BLaER1 (cell line): ENCODE data around the gene SC5D.

Source experiments
- H3K27ac ChIP-seq: shearing (Covaris generic); formaldehyde crosslinking; 2 replicates; pipeline ENCODE4 v1.8.1; 2022
- H3K27me3 ChIP-seq: shearing (Covaris generic); formaldehyde crosslinking; 2 replicates; pipeline ENCODE4 v1.8.1; 2022
- H3K36me3 ChIP-seq: shearing (Covaris generic); formaldehyde crosslinking; 2 replicates; pipeline ENCODE4 v1.8.1; 2022
- H3K4me1 ChIP-seq: shearing (Covaris generic); formaldehyde crosslinking; 2 replicates; pipeline ENCODE4 v1.8.1; 2022
- H3K4me2 ChIP-seq: shearing (Covaris generic); formaldehyde crosslinking; 2 replicates; pipeline ENCODE4 v1.8.1; 2022
- H3K4me3 ChIP-seq: shearing (Covaris generic); formaldehyde crosslinking; 2 replicates; pipeline ENCODE4 v1.8.1; 2022
- H3K9ac ChIP-seq: shearing (Covaris generic); formaldehyde crosslinking; 2 replicates; pipeline ENCODE4 v1.8.1; 2022
- H3K9me3 ChIP-seq: shearing (Covaris generic); formaldehyde crosslinking; 2 replicates; pipeline ENCODE4 v1.8.1; 2022
- H4K20me1 ChIP-seq: shearing (Covaris generic); formaldehyde crosslinking; 2 replicates; pipeline ENCODE4 v1.8.1; 2022
- Cebpa-rat ChIP-seq: shearing (Covaris generic); IDR thresholded peaks from 2 replicates; pipeline ENCODE4 v1.8.1; 2022

SC5D gene

DNA sequence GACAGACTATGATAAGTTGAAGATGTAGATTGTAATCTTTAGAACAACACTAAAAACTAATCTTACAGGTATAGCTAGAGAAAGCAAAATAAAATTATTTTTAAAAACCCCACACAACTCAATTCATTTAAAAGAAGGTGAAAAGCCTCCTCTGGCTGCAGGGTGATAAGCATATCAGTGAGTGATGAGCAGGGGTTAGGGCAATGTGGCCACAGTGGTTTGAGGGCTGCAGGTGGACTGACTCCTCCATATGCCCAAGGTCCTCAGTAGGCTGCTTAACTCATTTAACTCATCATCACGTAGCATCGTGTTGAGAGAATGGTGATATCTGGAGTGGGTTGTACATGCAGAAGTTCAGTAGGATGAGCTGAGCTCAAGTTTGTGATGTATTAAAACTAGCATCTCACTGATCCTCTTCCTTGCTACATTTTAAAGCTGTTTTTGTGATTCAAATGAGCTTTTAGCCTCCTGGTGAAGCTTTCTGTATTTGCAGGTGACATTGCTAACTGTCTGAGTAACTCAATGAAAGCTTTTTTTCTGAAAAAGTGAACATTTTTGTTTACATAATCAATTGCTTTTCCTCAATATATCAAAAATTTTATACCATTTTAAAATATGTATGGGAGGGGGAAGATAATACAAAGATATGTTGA lies 37.0 kb upstream of the SC5D start:
- Histone ChIP-seq H3K9me3 (no peaks in the 10 kb centered on the region), H3K9ac (no peak overlapping the region), H3K4me3 (no peak overlapping the region), H3K27me3 (no peaks in the 10 kb centered on the region), H3K4me2 (no peak overlapping the region), H3K36me3 (no peaks in the 10 kb centered on the region), H4K20me1 (no peaks in the 10 kb centered on the region), H3K27ac (no peak overlapping the region), H3K4me1 (no peaks in the 10 kb centered on the region)
- TF ChIP-seq Cebpa-rat: no peak

DNA sequence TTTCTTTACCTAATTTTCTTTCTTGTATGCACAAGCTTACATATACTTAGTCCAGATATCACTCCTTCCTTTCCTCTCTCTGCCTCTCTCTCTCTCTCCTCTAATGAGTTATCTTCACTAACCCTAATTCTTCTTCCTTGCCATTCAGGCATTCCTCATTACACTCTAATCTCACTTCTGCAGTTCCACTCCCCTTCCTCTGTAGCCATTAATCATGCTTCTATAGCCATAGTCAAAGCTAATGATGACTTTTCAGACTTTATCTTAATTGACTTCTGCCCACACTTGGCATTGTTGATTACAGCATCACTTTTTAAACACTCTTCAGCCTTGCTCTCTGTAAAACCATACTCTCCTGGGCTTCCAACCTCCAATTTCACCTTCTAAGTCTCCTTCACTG lies 35.3 kb upstream of the SC5D start:
- Histone ChIP-seq H3K4me1 (no peaks in the 10 kb centered on the region), H3K4me2 (no peak overlapping the region), H4K20me1 (no peaks in the 10 kb centered on the region), H3K9ac (no peak overlapping the region), H3K27me3 (no peaks in the 10 kb centered on the region), H3K9me3 (0 out of 2 replicates have a peak, but pooled peaks cover under 1% of the 10 kb centered on the region), H3K27ac (no peak overlapping the region), H3K4me3 (no peak overlapping the region), H3K36me3 (no peaks in the 10 kb centered on the region)
- no peak for TF ChIP-seq Cebpa-rat

DNA sequence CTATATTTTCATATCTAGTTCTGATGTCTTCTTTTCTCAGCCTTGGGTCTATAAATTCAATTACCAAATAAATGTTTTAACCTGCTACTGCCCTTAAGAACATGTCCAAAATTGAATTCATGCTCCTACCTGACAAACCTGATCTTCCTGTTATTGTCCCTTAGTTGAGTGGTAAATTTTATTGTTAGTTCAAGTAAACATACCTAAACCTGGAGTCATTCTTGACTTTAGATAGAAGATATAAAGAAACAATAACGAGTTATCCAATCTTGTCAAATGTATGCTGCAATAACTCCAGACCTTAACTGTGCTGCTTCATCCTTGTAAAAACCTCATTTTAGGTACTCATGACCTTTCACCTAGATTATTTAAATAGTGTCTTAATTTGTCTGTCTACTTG lies 34.6 kb upstream of the SC5D start:
- no peaks in the 10 kb centered on the region for H4K20me1 ChIP-seq
- no peaks in the 10 kb centered on the region for H3K36me3 ChIP-seq
- no peak overlapping the region for H3K27ac ChIP-seq
- H3K9ac ChIP-seq: no peak overlapping the region
- no peak for TF ChIP-seq Cebpa-rat
- H3K4me3 ChIP-seq: no peak overlapping the region
- peaks cover 7% of the 10 kb centered on the region; the same call in 1 of the 2 replicates for H3K9me3 ChIP-seq
- H3K27me3 ChIP-seq: no peaks in the 10 kb centered on the region
- H3K4me2 ChIP-seq: no peak overlapping the region
- H3K4me1 ChIP-seq: no peaks in the 10 kb centered on the region

DNA sequence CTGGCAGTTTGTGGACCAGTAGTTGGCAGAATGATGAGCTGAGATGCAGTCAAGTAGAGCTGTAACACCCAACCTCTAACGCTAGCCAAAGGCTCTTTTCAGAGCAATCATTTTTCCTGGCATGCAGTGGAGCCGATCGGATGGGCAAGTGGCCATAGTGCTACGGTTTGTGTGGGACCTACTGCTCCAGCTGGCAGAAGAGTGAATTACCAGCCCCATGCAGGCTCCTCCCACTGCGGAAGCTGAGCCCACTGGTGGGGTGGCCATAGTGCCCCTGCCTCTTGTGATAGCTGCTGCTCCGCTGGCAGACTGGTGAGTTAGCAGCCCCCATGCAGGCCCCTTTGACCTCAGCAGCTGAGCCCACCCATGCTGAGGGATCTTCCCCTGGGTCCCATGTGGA lies 27.0 kb upstream of the SC5D start:
- no peak overlapping the region for H3K4me2 ChIP-seq
- no peaks in the 10 kb centered on the region for H3K4me1 ChIP-seq
- H3K4me3 ChIP-seq: no peak overlapping the region
- no peaks in the 10 kb centered on the region for H3K36me3 ChIP-seq
- H4K20me1 ChIP-seq: no peaks in the 10 kb centered on the region
- no peak overlapping the region for H3K9ac ChIP-seq
- H3K27me3 ChIP-seq: no peaks in the 10 kb centered on the region
- no peak overlapping the region for H3K27ac ChIP-seq
- TF ChIP-seq Cebpa-rat: no peak
- peaks cover 25% of the 10 kb centered on the region for H3K9me3 ChIP-seq

DNA sequence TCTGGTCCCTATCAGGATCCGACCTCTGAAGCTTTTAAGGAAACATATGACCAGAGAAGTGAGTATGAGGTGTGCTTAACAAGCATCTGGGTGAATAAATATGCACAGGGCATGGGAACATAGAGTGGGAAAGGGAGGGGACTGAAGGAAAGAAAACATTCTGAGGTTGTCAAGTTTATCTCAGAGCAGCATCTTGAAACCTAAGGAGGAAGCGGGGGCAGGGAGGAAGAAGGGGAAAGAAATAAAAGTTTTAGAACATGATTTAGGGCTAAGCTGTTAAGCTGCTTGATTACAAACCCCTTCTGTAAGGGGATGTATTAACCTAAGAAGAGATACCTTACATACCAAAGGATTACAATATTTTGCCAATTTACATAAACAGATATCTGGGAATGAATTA lies 24.0 kb upstream of the SC5D start:
- H3K4me2 ChIP-seq: no peak overlapping the region
- H3K9ac ChIP-seq: no peak overlapping the region
- H3K27me3 ChIP-seq: no peaks in the 10 kb centered on the region
- no peaks in the 10 kb centered on the region for H3K4me1 ChIP-seq
- H3K36me3 ChIP-seq: no peaks in the 10 kb centered on the region
- H4K20me1 ChIP-seq: no peaks in the 10 kb centered on the region
- TF ChIP-seq Cebpa-rat: no peak
- peaks cover 15% of the 10 kb centered on the region for H3K9me3 ChIP-seq
- no peak overlapping the region for H3K27ac ChIP-seq
- H3K4me3 ChIP-seq: no peak overlapping the region

DNA sequence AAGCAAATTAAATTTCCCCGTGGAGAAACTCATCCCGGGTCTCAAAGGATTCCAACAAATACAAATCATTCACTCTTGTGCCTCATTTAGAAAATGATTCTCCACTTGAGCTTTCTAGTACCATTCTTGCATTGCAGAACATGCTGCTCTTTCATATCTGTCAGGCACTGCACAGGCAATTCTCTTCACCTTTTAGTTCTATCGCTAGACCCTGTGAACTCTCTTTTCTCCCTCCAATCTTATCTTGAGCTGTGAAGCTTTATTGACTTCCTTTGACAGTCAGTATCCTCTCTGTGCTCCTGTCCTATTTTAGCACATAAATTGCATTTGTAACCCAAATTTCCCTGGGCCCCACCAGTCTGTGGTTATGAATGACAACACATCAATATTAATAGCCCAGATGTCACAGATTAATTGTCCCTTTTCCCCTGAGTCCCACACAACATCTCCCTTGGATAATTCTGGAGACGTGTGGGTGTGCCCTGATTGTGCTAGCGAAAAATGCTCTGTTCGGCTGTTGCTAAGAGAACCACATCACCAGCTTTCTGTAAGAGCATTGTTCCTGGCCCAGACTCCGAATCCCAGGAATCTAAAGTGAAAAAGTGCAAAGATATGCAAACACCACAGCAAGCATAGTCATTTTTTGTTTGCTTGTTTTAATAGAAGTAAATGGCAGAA lies 22.4 kb upstream of the SC5D start:
- no peak overlapping the region for H3K4me3 ChIP-seq
- no peaks in the 10 kb centered on the region for H3K36me3 ChIP-seq
- no peak overlapping the region for H3K9ac ChIP-seq
- no peaks in the 10 kb centered on the region for H3K27me3 ChIP-seq
- H3K9me3 ChIP-seq: peaks cover 8% of the 10 kb centered on the region
- TF ChIP-seq Cebpa-rat: no peak
- H4K20me1 ChIP-seq: no peaks in the 10 kb centered on the region
- no peak overlapping the region for H3K27ac ChIP-seq
- no peak overlapping the region for H3K4me2 ChIP-seq
- no peaks in the 10 kb centered on the region for H3K4me1 ChIP-seq

DNA sequence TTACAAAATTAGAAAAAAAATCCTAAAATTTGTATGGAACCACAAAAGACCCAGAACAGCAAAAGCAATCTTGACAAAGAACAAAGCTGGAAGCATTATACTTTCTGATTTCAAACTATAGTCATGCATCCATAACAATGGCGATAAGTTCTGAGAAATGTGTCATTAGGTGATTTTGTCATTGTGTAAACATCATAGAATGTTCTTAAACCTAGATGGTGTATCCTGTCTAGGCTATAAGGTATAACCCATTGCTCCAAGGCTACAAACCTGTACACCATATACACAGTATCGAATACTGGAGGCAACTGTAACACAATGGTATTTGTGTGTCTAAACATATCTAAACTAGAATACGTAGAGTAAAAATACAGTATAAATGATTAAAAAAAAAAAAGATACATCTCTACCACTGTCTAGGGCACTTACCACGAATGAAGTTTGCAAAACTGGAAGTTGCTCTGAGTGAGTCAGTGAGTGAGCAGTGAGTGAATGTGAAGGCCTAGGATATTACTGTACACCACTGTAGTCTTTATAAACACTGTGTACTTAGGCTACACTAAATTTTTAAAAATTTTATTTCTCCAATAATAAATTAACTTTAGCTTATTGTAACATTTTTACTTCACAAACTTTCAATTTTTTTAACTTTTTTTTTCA lies 18.1 kb upstream of the SC5D start:
- H3K4me3 ChIP-seq: no peak overlapping the region
- H3K27me3 ChIP-seq: no peaks in the 10 kb centered on the region
- no peak overlapping the region for H3K9ac ChIP-seq
- no peak overlapping the region for H3K4me2 ChIP-seq
- H3K9me3 ChIP-seq: 0 out of 2 replicates have a peak, but pooled peaks cover 4% of the 10 kb centered on the region
- no peak overlapping the region for H3K27ac ChIP-seq
- H3K36me3 ChIP-seq: no peaks in the 10 kb centered on the region
- no peak for TF ChIP-seq Cebpa-rat
- H4K20me1 ChIP-seq: no peaks in the 10 kb centered on the region
- no peaks in the 10 kb centered on the region for H3K4me1 ChIP-seq

DNA sequence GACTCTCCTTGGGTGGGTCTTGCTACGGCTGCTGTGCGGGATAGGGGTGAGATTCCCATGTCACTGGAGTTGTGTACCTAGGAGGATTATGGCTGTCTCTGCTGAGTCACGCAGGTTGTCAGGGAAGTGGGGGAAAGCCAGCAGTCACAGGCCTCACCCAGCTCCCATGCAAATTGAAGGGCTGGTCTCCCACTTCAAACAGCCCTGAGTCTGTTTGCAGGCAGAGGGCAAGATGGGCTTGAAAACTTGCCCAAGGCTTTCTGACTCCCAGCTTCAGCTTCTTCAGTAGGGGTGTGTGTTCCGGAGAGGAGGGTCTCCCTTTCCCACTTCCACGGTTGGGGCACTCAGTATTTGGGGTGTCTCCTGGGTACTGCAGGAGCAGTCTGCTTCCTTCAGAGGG lies 10.9 kb upstream of the SC5D start:
- no peaks in the 10 kb centered on the region for H3K36me3 ChIP-seq
- H3K9ac ChIP-seq: no peak overlapping the region
- H3K27me3 ChIP-seq: no peaks in the 10 kb centered on the region
- peaks cover 19% of the 10 kb centered on the region for H3K9me3 ChIP-seq
- TF ChIP-seq Cebpa-rat: no peak
- no peaks in the 10 kb centered on the region for H3K4me1 ChIP-seq
- no peak overlapping the region for H3K27ac ChIP-seq
- H4K20me1 ChIP-seq: no peaks in the 10 kb centered on the region
- H3K4me3 ChIP-seq: no peak overlapping the region
- no peak overlapping the region for H3K4me2 ChIP-seq

DNA sequence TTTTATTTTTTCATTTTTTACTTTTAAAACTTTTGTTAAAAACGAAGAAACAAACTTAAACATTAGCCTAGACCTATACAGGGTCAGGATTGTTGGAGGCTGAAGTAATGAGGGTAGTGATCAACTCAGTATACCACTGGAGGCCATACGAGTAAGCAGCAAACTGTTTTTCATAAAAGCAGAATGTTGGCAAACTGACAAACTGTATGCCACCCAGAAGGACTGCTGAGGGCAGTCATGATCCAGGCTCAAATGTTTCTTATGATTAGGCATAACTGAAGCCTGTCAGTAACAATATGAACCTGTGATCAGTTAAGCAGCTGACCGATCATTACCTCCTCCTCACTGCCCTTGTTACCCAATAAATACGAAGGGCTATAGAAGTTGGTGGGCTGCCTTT lies 10.2 kb upstream of the SC5D start:
- H3K9me3 ChIP-seq: peaks cover 19% of the 10 kb centered on the region

DNA sequence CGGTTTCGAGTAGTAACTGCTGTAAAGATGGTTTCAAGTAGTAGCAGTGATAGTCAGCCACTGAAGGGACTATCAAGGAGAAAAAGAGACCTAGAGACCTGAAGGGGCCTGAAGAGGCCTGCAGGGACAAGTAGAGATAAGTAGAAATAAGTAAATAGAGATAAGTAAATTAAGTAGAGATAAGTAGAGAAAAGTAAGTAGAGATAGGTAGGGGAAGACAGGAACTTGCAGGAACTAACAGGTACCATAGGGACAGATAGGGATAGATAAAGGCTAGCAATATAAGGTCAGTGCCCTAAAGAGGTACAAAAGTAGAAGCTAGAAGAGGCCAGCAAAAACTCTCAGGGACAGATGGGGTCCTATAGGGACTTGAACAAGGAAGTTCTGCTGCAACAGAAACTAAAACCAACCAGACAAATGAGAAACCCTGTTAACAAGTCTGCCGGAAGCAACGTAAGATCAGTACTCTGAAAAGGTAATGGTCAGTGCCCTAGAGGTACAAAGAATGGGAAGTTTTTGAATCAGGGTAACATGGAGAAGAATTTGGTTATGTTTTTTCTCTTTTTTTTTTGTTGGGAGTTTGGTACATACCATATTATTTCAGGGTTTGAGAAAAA lies 9.6 kb upstream of the SC5D start:
- TF ChIP-seq Cebpa-rat: no peak
- Histone ChIP-seq H4K20me1 (no peaks in the 10 kb centered on the region), H3K27me3 (no peaks in the 10 kb centered on the region), H3K27ac (no peak overlapping the region), H3K4me1 (no peaks in the 10 kb centered on the region), H3K9ac (no peak overlapping the region), H3K9me3 (peaks cover 19% of the 10 kb centered on the region), H3K36me3 (no peaks in the 10 kb centered on the region), H3K4me2 (no peak overlapping the region), H3K4me3 (no peak overlapping the region)

More for the DNA sequence above, 10.2 kb upstream of the SC5D start:
- Histone ChIP-seq H3K4me2 (no peak overlapping the region), H3K36me3 (no peaks in the 10 kb centered on the region), H4K20me1 (no peaks in the 10 kb centered on the region), H3K27me3 (no peaks in the 10 kb centered on the region), H3K9ac (no peak overlapping the region), H3K4me3 (no peak overlapping the region), H3K27ac (no peak overlapping the region), H3K4me1 (no peaks in the 10 kb centered on the region)
- TF ChIP-seq Cebpa-rat: no peak
